Vagina (tissue), 2 donors: ENCODE data around the gene PMM1. TPM values are rescaled to one million over a fixed set of nuclear protein-coding genes. Genes with fewer than 3 reads are reported as not detected.
A peak's percentile ranks its signal among the peaks of the same experiment; 100 is the strongest.

Experiments
- DNase-seq, 2 donors: peaks; one replicate each; pipeline ENCODE4 v3.0.0-alpha.2; 2017; ENCODE audit errors: extremely low spot score in 2 of 2
- H3K27ac ChIP-seq: fragments of 200-600 bp; sonication (generic); one replicate; pipeline ENCODE4 v1.5.1; 2019
- H3K27me3 ChIP-seq: fragments of 200-600 bp; sonication (generic); one replicate; pipeline ENCODE4 v1.5.1; 2019
- H3K36me3 ChIP-seq, 2 donors: fragments of 200-600 bp; sonication (generic); one replicate each; pipeline ENCODE4 v1.5.1; 2017 to 2019
- H3K4me1 ChIP-seq: fragments of 200-600 bp; sonication (generic); one replicate; pipeline ENCODE4 v1.5.1; 2019
- H3K4me3 ChIP-seq, 2 donors: fragments of 200-600 bp; sonication (generic); 1 replicate in 1 of 2; 2 replicates in 1 of 2; pipeline ENCODE4 v1.5.1; 2016 to 2019
- H3K9me3 ChIP-seq: fragments of 200-600 bp; sonication (generic); one replicate; pipeline ENCODE4 v1.5.1; 2019
- CTCF ChIP-seq, 3 experiments: fragments of 450-650 bp in 2 of 3; fragments of 200-600 bp in 1 of 3; sonication (generic) in 1 of 3; IDR thresholded peaks; one replicate each; pipeline ENCODE4 v1.5.1; 2017 to 2019; ENCODE audit warnings: antibody characterized with exemption in 3 of 3, mild to moderate bottlenecking in 2 of 3, moderate library complexity in 2 of 3
- POLR2A ChIP-seq, 2 donors: fragments of 450-650 bp; IDR thresholded peaks; one replicate each; pipeline ENCODE4 v1.6.1; 2017; ENCODE audit warnings: antibody characterized with exemption in 2 of 2, mild to moderate bottlenecking in 2 of 2, moderate library complexity in 2 of 2
- POLR2AphosphoS5 ChIP-seq, 2 donors: sonication (generic); formaldehyde crosslinking; IDR thresholded peaks; one replicate each; pipeline ENCODE4 v1.9.0; 2017; ENCODE audit warnings: antibody characterized with exemption in 2 of 2, mild to moderate bottlenecking in 2 of 2, low read depth in 1 of 2; ENCODE audit not compliant: insufficient read depth in 1 of 2
- intact Hi-C: fragments of 100-400 bp; cut with DNase I; formaldehyde crosslinking; loops from one replicate; pipeline ENCODE4 v1.15.1; 2023
- total RNA-seq: library from RNA; depleted of rRNA; stranded (reverse); fragments of >200 nt; gene quantifications from one replicate; pipeline ENCODE4 v1.2.3, GENCODE V29; 2016

Gene PMM1
- total RNA-seq, 1 donor from 2014 or later = 40.8 TPM

- no peak for DNase-seq
- H3K27me3 ChIP-seq = no peaks in the 10 kb centered on the region
- no peak overlapping the region for H3K4me3 ChIP-seq
- no peak overlapping the region for H3K27ac ChIP-seq
- peaks cover 26% of the 10 kb centered on the region for H3K4me1 ChIP-seq
- intact Hi-C loops = no loop called here
- H3K36me3 ChIP-seq = peaks cover 0 to 9% of the 10 kb centered on the region in 2 donors
- TF ChIP-seq POLR2AphosphoS5 (IDR thresholded peaks at IDR 0.05; ENCODE audit: insufficient read depth in 1 of 2, low read depth in 1 of 2) (no peak), CTCF (IDR thresholded peaks at IDR 0.05) (no peak), POLR2A (IDR thresholded peaks at IDR 0.05) (no peak)
- H3K9me3 ChIP-seq = no peaks in the 10 kb centered on the region
Measured at GRCh38 chr22:41538583-41538982, 51.1 kb downstream of the PMM1 start.

- Histone ChIP-seq H3K27ac (no peak overlapping the region), H3K36me3 (peaks cover 0 to 10% of the 10 kb centered on the region in 2 donors), H3K9me3 (no peaks in the 10 kb centered on the region), H3K4me3 (no peak overlapping the region), H3K27me3 (no peaks in the 10 kb centered on the region), H3K4me1 (peaks cover 19% of the 10 kb centered on the region)
- TF ChIP-seq POLR2A (IDR thresholded peaks at IDR 0.05) (no peak), CTCF (IDR thresholded peaks at IDR 0.05) (no peak), POLR2AphosphoS5 (IDR thresholded peaks at IDR 0.05; ENCODE audit: insufficient read depth in 1 of 2, low read depth in 1 of 2) (no peak)
- DNase-seq = no peak
- intact Hi-C loops = no loop called here
Measured at GRCh38 chr22:41537203-41537602, 52.4 kb downstream of the PMM1 start.

DNA sequence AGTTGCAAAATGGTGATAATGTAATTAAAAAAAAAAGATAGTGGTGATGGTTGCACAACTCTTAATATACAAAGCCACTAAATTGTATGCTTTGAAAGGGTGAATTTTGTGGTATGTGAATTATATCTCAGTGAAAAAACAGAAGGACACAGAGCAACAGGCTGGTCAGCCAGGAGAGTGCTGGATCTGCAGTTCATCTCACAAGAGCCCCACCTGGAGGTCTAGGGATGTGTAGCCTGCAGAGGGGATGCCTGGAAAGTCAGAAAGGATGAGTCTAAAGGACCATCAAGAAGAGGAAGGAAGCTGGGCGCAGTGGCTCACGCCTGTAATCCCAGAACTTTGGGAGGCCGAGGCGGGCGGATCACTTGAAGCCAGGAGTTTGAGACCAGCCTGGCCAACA, 54.4 kb downstream of the PMM1 start:
- Histone ChIP-seq H3K4me3 (no peak overlapping the region), H3K27me3 (no peaks in the 10 kb centered on the region), H3K27ac (no peak overlapping the region), H3K4me1 (peaks cover 7% of the 10 kb centered on the region), H3K9me3 (no peaks in the 10 kb centered on the region), H3K36me3 (peaks cover 0 to 21% of the 10 kb centered on the region in 2 donors)
- intact Hi-C loops = no loop called here
- TF ChIP-seq CTCF (IDR thresholded peaks at IDR 0.05) (no peak), POLR2A (IDR thresholded peaks at IDR 0.05) (no peak), POLR2AphosphoS5 (IDR thresholded peaks at IDR 0.05; ENCODE audit: insufficient read depth in 1 of 2, low read depth in 1 of 2) (no peak)
- DNase-seq = no peak

DNA sequence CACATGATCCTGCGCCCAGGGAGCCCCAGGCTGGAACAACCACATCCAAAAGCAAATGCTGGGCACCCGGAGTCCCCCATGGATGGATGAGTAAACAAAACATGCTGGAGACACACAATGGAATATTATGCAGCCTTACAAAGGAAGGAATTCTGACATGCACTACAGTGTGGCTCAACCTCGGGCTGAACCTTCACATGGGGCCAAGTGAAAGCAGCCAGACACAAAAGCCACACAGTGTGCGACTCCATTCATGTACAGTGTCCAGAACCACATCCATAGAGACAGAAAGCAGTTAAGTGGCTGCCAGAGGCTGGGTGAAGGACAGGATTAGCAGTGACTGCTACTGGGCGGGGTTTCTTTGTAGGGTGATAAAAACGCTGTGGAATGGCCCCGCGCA, 55.4 kb downstream of the PMM1 start:
- Histone ChIP-seq H3K9me3 (no peaks in the 10 kb centered on the region), H3K4me3 (no peak overlapping the region), H3K27ac (no peak overlapping the region), H3K27me3 (no peaks in the 10 kb centered on the region), H3K36me3 (peaks cover 0 to 21% of the 10 kb centered on the region in 2 donors), H3K4me1 (peaks cover 7% of the 10 kb centered on the region)
- TF ChIP-seq POLR2AphosphoS5 (IDR thresholded peaks at IDR 0.05; ENCODE audit: insufficient read depth in 1 of 2, low read depth in 1 of 2) = no peak
- no peak for DNase-seq
- intact Hi-C loops = no loop called here

DNA sequence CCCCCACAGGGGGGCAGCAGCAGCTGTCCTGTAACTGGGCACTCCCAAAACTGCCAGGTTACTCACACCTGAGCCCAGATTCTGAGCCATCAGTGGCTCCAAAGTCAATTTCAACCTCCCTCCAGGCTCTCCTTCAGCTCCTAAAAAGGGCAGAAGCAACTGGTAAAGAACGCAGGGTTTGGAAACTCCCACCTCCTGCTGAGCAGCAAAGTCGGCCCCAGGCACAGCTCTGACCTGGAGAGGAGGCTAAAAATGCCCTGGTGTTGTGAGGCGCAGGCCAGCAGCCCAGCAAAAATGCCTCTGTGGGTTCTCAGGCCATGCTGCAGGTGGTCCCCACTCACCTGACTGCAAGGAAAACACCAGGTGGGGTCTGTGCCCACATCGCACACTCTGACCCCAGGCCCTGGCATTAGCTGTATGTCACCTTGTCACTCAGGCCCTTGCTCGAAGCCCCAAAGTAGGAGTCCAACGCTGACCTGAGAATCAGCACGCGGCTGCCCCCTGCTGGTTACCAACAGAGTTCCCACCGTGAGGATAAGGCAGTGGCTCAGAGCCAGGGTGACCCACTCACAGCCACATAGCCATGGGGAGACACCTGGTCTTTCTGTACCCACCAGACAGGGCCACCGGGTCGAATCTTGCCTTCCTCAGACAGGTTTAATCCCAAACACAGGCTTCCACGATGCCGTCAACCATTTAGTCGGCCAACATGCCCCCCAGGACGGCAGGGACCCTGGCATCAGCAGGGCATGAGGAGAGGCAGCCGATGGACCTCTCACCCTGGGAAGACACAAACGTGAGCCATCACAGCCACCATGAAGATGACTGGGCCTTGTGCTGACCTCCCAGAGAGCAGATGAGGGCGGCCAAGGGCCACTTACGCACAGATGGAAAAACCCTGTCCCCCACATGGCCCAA, 56.5 kb downstream of the PMM1 start:
- no peak overlapping the region for H3K4me3 ChIP-seq
- peaks cover 0 to 26% of the 10 kb centered on the region in 2 donors for H3K36me3 ChIP-seq
- no peaks in the 10 kb centered on the region for H3K27me3 ChIP-seq
- H3K9me3 ChIP-seq = no peaks in the 10 kb centered on the region
- peak overlapping the region; percentile 2 for H3K27ac ChIP-seq
- TF ChIP-seq POLR2AphosphoS5 (IDR thresholded peaks at IDR 0.05; ENCODE audit: insufficient read depth in 1 of 2, low read depth in 1 of 2) = peak in 1 of 2 donors; percentile 19
- no peak for TF ChIP-seq POLR2A (IDR thresholded peaks at IDR 0.05)
- peak; percentile 40 to 47 (median 45) for TF ChIP-seq CTCF (IDR thresholded peaks at IDR 0.05)
- H3K4me1 ChIP-seq = peaks cover 7% of the 10 kb centered on the region
- no peak for DNase-seq
- intact Hi-C loops = no loop called here
